T-helper 2 cell (primary cell): ENCODE results near the gene PSMA5.
A peak's percentile ranks its signal among the peaks of the same experiment; 100 is the strongest.
"Not testable (repeated sequence)": the region's sequence is repeated elsewhere in the genome, so short reads cannot be mapped to it uniquely, and the experiment has no call there.

Source experiments
- DNase-seq, 5 experiments: peaks; one replicate each; pipeline versions ENCODE4 v3.0.0 to v3.0.0-alpha.2; 2012 to 2022

Gene PSMA5

DNA sequence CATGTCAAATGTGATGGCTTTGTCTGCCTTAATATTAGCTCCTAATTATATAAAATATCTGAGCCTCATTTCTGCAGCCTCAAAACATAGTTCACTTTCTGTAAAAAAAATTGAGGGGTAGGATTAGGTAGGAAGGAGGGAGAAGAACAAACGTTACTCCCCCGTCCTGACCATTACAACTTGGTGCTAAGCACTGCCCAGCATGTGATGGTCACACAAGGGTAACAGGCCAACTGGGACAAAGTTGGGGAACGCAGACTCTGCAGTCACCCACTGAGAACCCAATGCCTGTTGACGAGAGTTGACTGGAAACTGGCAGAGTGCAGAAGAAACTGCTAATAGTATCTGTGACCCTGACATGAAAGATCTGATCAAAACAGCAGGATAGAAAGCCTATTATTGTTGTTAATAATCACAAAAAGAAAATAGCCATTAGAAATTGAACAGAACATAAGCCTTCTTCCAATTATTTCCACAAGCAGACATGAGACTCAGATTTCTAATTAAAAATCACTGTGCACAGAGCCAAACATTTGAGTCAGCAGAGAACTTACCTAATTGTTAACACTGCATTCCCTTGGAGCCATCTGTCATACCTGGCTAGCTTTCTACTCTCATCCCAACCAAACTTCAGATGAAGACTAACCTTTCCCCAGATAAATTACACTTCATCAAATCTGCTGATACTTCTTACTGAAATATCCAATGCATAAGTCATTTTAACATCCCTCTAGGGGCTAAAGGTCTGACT lies 34.0 kb downstream of the PSMA5 start:
- no peak for DNase-seq

DNA sequence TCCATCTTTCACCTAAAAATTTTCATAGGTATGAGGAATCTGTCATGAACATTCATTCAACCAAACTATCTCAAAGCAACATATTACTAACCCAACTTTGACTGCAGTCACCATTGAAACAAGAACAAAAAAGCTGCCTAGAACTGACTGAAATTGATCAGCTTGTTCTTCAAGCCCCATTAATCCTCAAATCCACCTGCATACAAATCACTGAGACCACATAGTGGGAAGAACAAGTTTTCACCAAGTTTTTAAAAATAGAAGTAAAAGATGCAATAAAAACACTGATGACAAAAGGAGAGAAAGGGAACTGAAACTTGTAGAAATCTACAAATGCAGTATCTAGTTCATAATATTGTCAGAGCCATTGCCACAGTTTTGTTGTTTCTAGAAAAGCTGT lies 34.6 kb downstream of the PSMA5 start:
- DNase-seq: no peak

- no peak for DNase-seq
Measured at GRCh38 chr1:109391157-109391556, 35.1 kb downstream of the PSMA5 start.

GRCh38 chr1:109389638-109390341 lies 36.5 kb downstream of the PSMA5 start:
- no peak for DNase-seq

DNA sequence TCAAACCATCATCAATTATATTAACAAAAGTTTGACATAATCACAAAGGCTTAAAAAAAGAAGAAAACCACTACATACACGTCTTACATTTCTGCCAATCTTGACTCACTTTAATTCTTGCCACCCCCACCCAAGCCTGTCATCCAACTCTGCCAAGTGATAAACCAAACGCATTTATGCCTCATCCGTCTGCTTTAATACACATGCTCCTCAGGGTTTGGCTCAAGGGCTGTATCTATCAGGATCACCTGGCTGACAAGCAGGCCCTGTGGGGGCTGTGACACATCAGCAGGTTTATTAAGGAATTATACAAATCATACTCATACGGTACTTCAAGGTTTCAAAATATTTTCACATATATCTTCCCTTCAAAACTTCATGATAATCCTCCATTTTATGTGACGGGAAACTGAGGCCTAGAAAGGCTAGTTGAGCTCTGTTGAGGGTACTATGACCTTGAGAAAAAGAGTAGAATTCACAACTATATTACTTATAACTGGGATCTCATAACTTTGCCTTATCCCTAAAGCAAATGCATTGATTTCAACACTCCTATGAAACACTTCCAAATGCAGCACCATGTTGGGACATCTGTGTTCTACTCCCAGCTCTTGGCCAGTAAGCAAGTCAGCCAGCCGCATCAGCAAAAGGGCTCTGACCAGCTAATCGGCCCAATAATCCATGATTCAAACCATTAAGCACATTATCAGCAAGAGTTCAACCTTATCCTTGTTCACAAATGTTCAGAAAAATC lies 37.2 kb downstream of the PSMA5 start:
- no peak for DNase-seq

DNA sequence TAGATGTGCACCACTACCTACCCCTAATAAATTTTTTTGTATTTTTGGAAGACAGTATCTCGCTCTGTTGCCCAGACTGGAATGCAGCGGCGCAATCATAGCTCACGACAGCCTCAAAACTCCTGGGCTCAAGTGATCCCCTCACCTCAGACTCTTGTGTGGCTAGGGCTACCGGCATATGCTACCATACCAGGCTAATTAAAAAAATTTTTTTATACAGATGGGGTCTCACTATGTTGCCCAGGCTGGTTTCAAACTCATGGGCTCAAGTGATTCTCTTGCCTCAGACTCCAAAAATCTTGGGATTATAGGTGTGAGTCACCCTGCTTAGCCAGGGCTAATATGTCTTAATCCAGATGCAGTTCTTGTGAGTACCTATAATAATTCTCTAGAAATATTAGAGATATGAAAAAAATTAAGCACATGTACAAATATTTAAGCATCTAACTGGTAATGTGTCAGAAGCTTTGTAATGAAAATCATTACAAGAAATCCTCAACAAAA lies 38.0 kb downstream of the PSMA5 start:
- DNase-seq: no peak

- no peak for DNase-seq
Measured at GRCh38 chr1:109386054-109386717, 40.1 kb downstream of the PSMA5 start.

DNA sequence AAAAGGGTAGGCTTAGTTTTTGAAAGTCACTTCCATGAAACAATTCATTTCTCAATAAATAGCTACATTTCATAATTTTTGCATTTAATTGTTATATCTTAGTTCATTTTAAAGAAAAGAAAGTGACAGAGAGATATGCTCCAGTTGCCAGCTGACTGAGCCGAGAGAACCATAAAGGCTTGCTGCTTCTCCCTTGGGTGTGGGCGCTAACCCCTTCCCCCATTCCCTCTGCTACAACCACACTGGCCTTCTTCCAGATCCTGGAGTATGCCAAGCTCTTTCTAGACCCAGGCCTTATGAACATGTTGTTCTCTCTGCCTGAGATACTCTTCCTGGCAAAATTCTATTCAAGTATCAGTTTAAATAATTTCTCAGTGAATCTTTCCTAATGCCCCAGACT lies 40.8 kb downstream of the PSMA5 start:
- DNase-seq: no peak

GRCh38 chr1:109383854-109384253 lies 42.4 kb downstream of the PSMA5 start:
- DNase-seq: no peak

- DNase-seq: no peak
Measured at GRCh38 chr1:109383087-109383779, 43.0 kb downstream of the PSMA5 start.

- no peak for DNase-seq
Measured at GRCh38 chr1:109381573-109381972, 44.7 kb downstream of the PSMA5 start.

GRCh38 chr1:109379907-109380306 lies 46.3 kb downstream of the PSMA5 start:
- DNase-seq: no peak

GRCh38 chr1:109379422-109379821 lies 46.8 kb downstream of the PSMA5 start:
- no peak for DNase-seq

GRCh38 chr1:109377698-109378097 lies 48.5 kb downstream of the PSMA5 start:
- no peak for DNase-seq

DNA sequence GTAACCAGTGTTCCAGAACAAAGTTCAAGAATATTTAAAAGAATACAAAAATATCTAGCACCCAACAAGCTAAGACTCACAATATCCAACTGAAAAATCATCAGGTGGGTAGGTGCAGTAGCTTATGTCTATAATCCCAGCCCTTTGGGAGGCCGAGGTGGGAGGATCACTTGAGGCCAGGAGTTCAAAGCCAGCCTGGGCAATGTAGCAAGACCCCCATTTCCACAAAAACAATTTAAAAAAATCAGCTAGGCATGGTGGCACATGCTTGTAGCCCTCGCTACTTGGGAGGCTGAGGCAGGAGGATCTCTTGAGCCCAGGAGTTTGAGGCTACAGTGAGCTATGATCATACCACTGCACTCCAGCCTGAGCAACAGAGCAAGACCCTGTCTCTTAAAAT lies 52.6 kb downstream of the PSMA5 start:
- not testable (repeated sequence) for DNase-seq

GRCh38 chr1:109373126-109373525 lies 53.1 kb downstream of the PSMA5 start:
- no peak for DNase-seq

DNA sequence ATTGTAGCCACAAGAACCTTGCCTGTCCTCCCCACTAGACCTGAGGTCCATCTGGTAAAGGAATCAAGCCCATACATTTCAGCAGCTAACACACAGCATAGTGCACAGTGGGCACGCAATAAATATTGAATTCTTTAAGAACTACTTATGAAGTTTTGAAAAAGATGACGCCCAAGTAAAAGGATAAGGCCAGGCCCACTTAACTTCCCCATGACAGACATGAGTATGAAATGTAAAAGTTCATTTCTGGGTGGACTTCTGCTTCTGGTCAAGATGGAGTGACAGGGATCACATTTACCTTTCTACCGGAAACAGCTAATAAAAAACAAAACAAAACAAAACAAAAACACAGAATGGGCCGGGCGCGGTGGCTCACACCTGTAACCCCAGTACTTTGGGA lies 54.0 kb downstream of the PSMA5 start:
- no peak for DNase-seq

DNA sequence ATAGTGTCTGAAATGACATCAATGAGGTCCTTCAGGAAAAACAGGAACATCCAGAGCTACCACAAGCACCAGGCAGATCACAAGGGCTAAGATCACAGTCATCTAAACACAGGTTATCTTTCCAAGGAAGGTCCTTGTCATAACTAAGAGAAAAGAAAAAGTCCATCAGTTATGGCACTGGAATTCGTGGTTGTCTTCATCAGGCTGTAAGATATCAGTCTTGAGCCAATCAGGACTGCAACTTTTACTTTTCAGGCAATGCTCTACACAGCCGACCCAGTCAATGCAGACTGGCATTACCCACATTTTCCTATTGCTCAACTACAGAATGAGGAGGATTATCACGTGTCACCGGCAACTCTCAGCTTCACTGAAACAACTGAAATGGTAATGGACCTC lies 54.9 kb downstream of the PSMA5 start:
- peak in 1 of 5 experiments; percentile 41 for DNase-seq

- no peak for DNase-seq
Measured at GRCh38 chr1:109370712-109371340, 55.4 kb downstream of the PSMA5 start.

DNA sequence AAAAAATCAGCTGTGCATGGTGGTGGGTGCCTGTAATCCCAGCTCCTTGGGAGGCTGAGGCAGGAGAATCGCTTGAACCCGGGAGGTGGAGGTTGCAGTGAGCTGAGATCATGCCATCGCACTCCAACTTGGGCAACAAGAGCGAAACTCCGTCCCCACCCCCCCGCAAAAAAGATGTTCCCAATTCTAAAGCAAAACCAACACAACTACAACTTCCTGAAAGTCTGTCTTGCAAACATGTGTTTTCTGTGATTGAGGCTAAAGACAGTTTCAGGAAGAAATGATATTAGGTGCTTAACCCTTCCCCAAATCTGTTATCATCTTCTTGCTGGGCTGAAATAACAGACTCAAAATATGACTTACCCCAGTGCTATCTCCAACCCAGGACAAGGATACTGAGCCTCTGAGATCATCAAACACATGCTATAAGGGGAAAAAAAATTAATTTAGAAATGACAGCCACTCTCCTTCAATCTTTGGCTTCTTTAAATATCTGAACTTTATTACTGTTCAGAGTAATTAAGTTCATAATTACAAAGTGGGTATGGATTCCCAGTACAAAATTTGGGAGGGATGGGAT lies 57.0 kb downstream of the PSMA5 start:
- no peak for DNase-seq

GRCh38 chr1:109368464-109368863 lies 57.8 kb downstream of the PSMA5 start:
- no peak for DNase-seq
